K562 (cell line): ENCODE measurements around the gene MXRA7. TPM values are rescaled to one million over a fixed set of nuclear protein-coding genes. Genes with fewer than 3 reads are reported as not detected.

Experiments
- AFF1 ChIP-seq, 2 experiments: fragments of 450-650 bp; IDR thresholded peaks; 2 replicates each; pipeline ENCODE4 v1.6.1; 2018; ENCODE audit warnings: mild to moderate bottlenecking in 2 of 2, low read depth in 1 of 2; ENCODE audit not compliant: partially characterized antibody in 2 of 2
- ARID2 ChIP-seq: fragments of 450-650 bp; IDR thresholded peaks from 2 replicates; pipeline ENCODE4 v1.6.1; 2017; ENCODE audit warnings: antibody characterized with exemption, mild to moderate bottlenecking
- CAMTA2 ChIP-seq: fragments of 250-450 bp; sonication (Bioruptor Pico); conservative IDR thresholded peaks from 2 replicates; pipeline ENCODE4 v1.5.1; 2022
- MECOM ChIP-seq: fragments of 250-450 bp; sonication (Bioruptor Pico); IDR thresholded peaks from 2 replicates; pipeline ENCODE4 v1.8.0; 2022; ENCODE audit warnings: inconsistent platforms
- NFE2 ChIP-seq: IDR thresholded peaks from 2 replicates; pipeline ENCODE4 v1.6.1; 2014; ENCODE audit warnings: antibody characterized with exemption, low read depth
- PML ChIP-seq: IDR thresholded peaks from 2 replicates; pipeline ENCODE4 v1.6.1; 2012; ENCODE audit warnings: low read length, inconsistent platforms
- POLR2A ChIP-seq: fragments of 450-650 bp; conservative IDR thresholded peaks from 2 replicates; pipeline ENCODE4 v1.6.1; 2016
- RBFOX2 ChIP-seq: fragments of 200-400 bp; formaldehyde crosslinking; IDR thresholded peaks from 2 replicates; pipeline ENCODE4 v1.6.1; 2017; ENCODE audit warnings: low read depth, mild to moderate bottlenecking, low read length, moderate library complexity
- RBM39 ChIP-seq: fragments of 200-400 bp; formaldehyde crosslinking; optimal IDR thresholded peaks from 2 replicates; pipeline ENCODE3; 2018; ENCODE audit warnings: low read depth, low read length
- SMARCA4 ChIP-seq: fragments of 450-650 bp; IDR thresholded peaks from 2 replicates; pipeline ENCODE4 v1.6.1; 2016
- SMARCC2 ChIP-seq: fragments of 450-650 bp; IDR thresholded peaks from 2 replicates; pipeline ENCODE4 v1.6.1; 2017; ENCODE audit warnings: antibody characterized with exemption, moderate library complexity, mild to moderate bottlenecking, low read depth
- SRSF1 ChIP-seq: fragments of 200-400 bp; formaldehyde crosslinking; IDR thresholded peaks from 2 replicates; pipeline ENCODE4 v1.6.1; 2017; ENCODE audit warnings: mild to moderate bottlenecking, low read depth, low read length, moderate library complexity
- SUPT5H ChIP-seq: fragments of 450-650 bp; IDR thresholded peaks from 2 replicates; pipeline ENCODE4 v1.6.1; 2016
- TAL1 ChIP-seq: fragments of 450-650 bp; IDR thresholded peaks from 2 replicates; pipeline ENCODE4 v1.6.1; 2016; ENCODE audit warnings: mild to moderate bottlenecking
- TEAD2 ChIP-seq: fragments of 450-650 bp; IDR thresholded peaks from 2 replicates; pipeline ENCODE4 v1.6.1; 2016; ENCODE audit warnings: missing genetic modification characterization, control low read depth, missing compliant biosample characterization
- THRAP3 ChIP-seq: fragments of 450-650 bp; IDR thresholded peaks from 2 replicates; pipeline ENCODE4 v1.6.1; 2016; ENCODE audit warnings: mild to moderate bottlenecking, inconsistent platforms, borderline replicate concordance
- ZBTB1 ChIP-seq: sonication (generic); formaldehyde crosslinking; IDR thresholded peaks from 2 replicates; pipeline ENCODE4 v1.8.1; 2023; ENCODE audit warnings: missing genetic modification reagents, low read depth, mild to moderate bottlenecking, borderline replicate concordance
- ZBTB12 ChIP-seq: fragments of 250-450 bp; sonication (Bioruptor Pico); IDR thresholded peaks from 2 replicates; pipeline ENCODE4 v1.4.0; 2020
- ZNF384 ChIP-seq: IDR thresholded peaks from 2 replicates; pipeline ENCODE4 v1.6.1; 2012; ENCODE audit warnings: low read depth, low read length, improper control_type of control experiment
- ZNF696 ChIP-seq: fragments of 250-450 bp; sonication (Bioruptor Pico); conservative IDR thresholded peaks from 2 replicates; pipeline ENCODE4 v1.4.0; 2020; ENCODE audit warnings: mild to moderate bottlenecking, moderate library complexity
- ZNF75A ChIP-seq: fragments of 450-650 bp; formaldehyde crosslinking; IDR thresholded peaks from 2 replicates; pipeline ENCODE4 v1.4.0; 2020; ENCODE audit warnings: mild to moderate bottlenecking
- polyA plus RNA-seq, 8 experiments: library from polyadenylated mRNA; depleted of rRNA in 4 of 8; stranded (reverse) in 5 of 8; unstranded in 3 of 8; fragments of >200 nt; fragmentation: Nextera tagmentation in 2 of 8; fragmentation: Illumina TruSeq in 1 of 8; extraction: Ambion mirVana in 2 of 8; extraction: Trizol in 1 of 8; gene quantifications; 2 replicates each; pipeline versions ENCODE4 v1.2.1 to v1.2.3, GENCODE V29; 2011 to 2014; ENCODE audit warnings: inconsistent platforms in 1 of 8, missing spikeins in 1 of 8
- total RNA-seq, 7 experiments: library from RNA; depleted of rRNA in 6 of 7; stranded (reverse); fragments of >200 nt in 6 of 7; fragmentation: Illumina TruSeq in 2 of 7; extraction: Trizol in 2 of 7; gene quantifications; 2 replicates each; pipeline versions ENCODE4 v1.2.1 to v1.2.3, GENCODE V29; 2011 to 2021; ENCODE audit warnings: low replicate concordance in 1 of 7
- TF ChIP-seq, protein P1 (sequence below): fragments of 450-650 bp; IDR thresholded peaks from 2 replicates; pipeline ENCODE4 v1.6.1; 2016; ENCODE audit warnings: borderline replicate concordance

Gene MXRA7
- total and polyA plus RNA-seq, 9 of the 15 experiments (the other 6 are each of a cell fraction or from before 2014, with no cell fraction given): 2.6 to 38.4 (median 14.3) TPM

- TF ChIP-seq RBM39: peak; percentile 77
- TF ChIP-seq, protein P1, sequence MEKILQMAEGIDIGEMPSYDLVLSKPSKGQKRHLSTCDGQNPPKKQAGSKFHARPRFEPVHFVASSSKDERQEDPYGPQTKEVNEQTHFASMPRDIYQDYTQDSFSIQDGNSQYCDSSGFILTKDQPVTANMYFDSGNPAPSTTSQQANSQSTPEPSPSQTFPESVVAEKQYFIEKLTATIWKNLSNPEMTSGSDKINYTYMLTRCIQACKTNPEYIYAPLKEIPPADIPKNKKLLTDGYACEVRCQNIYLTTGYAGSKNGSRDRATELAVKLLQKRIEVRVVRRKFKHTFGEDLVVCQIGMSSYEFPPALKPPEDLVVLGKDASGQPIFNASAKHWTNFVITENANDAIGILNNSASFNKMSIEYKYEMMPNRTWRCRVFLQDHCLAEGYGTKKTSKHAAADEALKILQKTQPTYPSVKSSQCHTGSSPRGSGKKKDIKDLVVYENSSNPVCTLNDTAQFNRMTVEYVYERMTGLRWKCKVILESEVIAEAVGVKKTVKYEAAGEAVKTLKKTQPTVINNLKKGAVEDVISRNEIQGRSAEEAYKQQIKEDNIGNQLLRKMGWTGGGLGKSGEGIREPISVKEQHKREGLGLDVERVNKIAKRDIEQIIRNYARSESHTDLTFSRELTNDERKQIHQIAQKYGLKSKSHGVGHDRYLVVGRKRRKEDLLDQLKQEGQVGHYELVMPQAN: no peak
- TF ChIP-seq ARID2: no peak
- TF ChIP-seq MECOM (CRISPR knock-in tag): no peak
- no peak for TF ChIP-seq SMARCA4
- no peak for TF ChIP-seq CAMTA2 (CRISPR knock-in tag)
- TF ChIP-seq ZNF75A (CRISPR knock-in tag): no peak
- 0 out of 2 replicates have a peak, but pooled peaks have one; percentile 20 for TF ChIP-seq PML
- TF ChIP-seq TEAD2 (tag): no peak
- TF ChIP-seq THRAP3: 0 out of 2 replicates have a peak, but pooled peaks have one; percentile 22
- TF ChIP-seq SUPT5H: peak; percentile 4; the same call in 1 of the 2 replicates
- TF ChIP-seq AFF1 (IDR thresholded peaks at IDR 0.05; ENCODE audit: low read depth in 1 of 2, partially characterized antibody in 2 of 2): no peak
- TF ChIP-seq ZBTB1 (CRISPR knock-in tag): no peak
- no peak for TF ChIP-seq RBFOX2
- no peak for TF ChIP-seq NFE2
- no peak for TF ChIP-seq ZNF696 (CRISPR knock-in tag)
- TF ChIP-seq SMARCC2: no peak
- peak; percentile 51; the same call in 1 of the 2 replicates for TF ChIP-seq POLR2A
- TF ChIP-seq ZBTB12 (CRISPR knock-in tag): no peak
- no peak for TF ChIP-seq TAL1
- no peak for TF ChIP-seq SRSF1
- TF ChIP-seq ZNF384: no peak
Measured at GRCh38 chr17:76733618-76733957, 22.8 kb upstream of the MXRA7 start (continued).
